ENCODE data around the gene RGS11.

DNA sequence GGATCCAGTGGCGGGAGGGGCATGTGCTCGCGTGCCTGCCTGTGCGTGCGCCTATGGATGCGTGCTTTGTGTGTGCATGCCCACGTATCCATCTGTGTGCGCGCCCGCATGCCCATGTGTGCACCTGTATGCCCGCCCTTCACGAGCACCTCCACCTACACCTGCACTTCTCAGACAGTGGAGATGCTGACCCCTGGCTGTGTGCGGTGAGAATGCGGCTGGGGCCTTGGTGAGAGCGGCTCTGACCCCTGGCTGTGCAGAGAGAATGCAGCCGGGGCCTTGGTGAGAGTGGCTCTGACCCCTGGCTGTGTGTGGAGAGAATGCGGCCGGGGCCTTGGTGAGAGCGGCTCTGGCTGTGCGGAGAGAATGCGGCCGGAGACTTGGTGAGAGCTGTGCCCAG, 42.9 kb upstream of the RGS11 start:
- TF ChIP-seq CTCF (IDR thresholded peaks at IDR 0.05) (no peak), POLR2AphosphoS5 (IDR thresholded peaks at IDR 0.05; ENCODE audit: insufficient read depth in 1 of 2, low read depth in 1 of 2) (no peak)

Data from vagina (tissue), 2 donors.